ENCODE measurements around the gene OR2H2.

- TF ChIP-seq CTCF (IDR thresholded peaks at IDR 0.05) (no peak), POLR2A (IDR thresholded peaks at IDR 0.05) (no peak)
These were observed 37.3 kb upstream of the OR2H2 start for GRCh38 chr6:29547573-29547972.

Data from Peyer's patch (tissue), 4 donors.